Mesenchymal stem cell (in vitro differentiated cells and primary cell): Measurements from ENCODE around the gene S100B.

Experiments used
- DNase-seq: peaks from one replicate; pipeline ENCODE4 v3.0.0-alpha.2; 2013
- H2AFZ ChIP-seq: one replicate; pipeline ENCODE4 v1.6.1; 2013; ENCODE audit warnings: low read depth, mild to moderate bottlenecking, control low read depth, inconsistent platforms, low read length, moderate library complexity
- H2AK5ac ChIP-seq: 2 replicates; pipeline ENCODE4 v1.6.1; 2013; ENCODE audit warnings: low read length, moderate library complexity, mild to moderate bottlenecking, inconsistent platforms; ENCODE audit not compliant: severe bottlenecking
- H2BK120ac ChIP-seq: one replicate; pipeline ENCODE4 v1.6.1; 2013; ENCODE audit warnings: low read depth, mild to moderate bottlenecking, inconsistent platforms, low read length, moderate library complexity
- H2BK12ac ChIP-seq, 2 experiments: one replicate each; pipeline ENCODE4 v1.6.1; 2013; ENCODE audit warnings: inconsistent platforms in 2 of 2, low read length in 2 of 2, mild to moderate bottlenecking in 2 of 2, moderate library complexity in 2 of 2, control low read depth in 1 of 2
- H2BK15ac ChIP-seq: one replicate; pipeline ENCODE4 v1.6.1; 2013; ENCODE audit warnings: mild to moderate bottlenecking, low read depth, inconsistent platforms; ENCODE audit not compliant: poor library complexity, severe bottlenecking
- H2BK5ac ChIP-seq: 2 replicates; pipeline ENCODE4 v1.6.1; 2013; ENCODE audit warnings: low read depth, mild to moderate bottlenecking, low read length, control low read depth, inconsistent platforms; ENCODE audit not compliant: poor library complexity, severe bottlenecking
- H3K14ac ChIP-seq, 2 experiments: one replicate each; pipeline ENCODE4 v1.6.1; 2013; ENCODE audit warnings: inconsistent platforms in 2 of 2, low read length in 2 of 2, control low read depth in 1 of 2, mild to moderate bottlenecking in 1 of 2, moderate library complexity in 1 of 2
- H3K18ac ChIP-seq, 2 experiments: one replicate each; pipeline ENCODE4 v1.6.1; 2013; ENCODE audit warnings: inconsistent platforms in 2 of 2, low read length in 2 of 2, control low read depth in 1 of 2, low read depth in 1 of 2, mild to moderate bottlenecking in 1 of 2
- H3K23ac ChIP-seq, 2 experiments: one replicate each; pipeline ENCODE4 v1.6.1; 2013; ENCODE audit warnings: inconsistent platforms in 2 of 2, low read length in 2 of 2, mild to moderate bottlenecking in 2 of 2, moderate library complexity in 2 of 2, control low read depth in 1 of 2
- H3K27ac ChIP-seq: 2 replicates; pipeline ENCODE4 v1.5.1; 2013; ENCODE audit warnings: mild to moderate bottlenecking, moderate library complexity, low read length, control low read depth, inconsistent platforms; ENCODE audit not compliant: poor library complexity, severe bottlenecking
- H3K27me3 ChIP-seq, 2 experiments: 2 replicates each; pipeline versions ENCODE4 v1.6.1 to v1.7.0; 2013; ENCODE audit warnings: low read length in 2 of 2, mild to moderate bottlenecking in 2 of 2, moderate library complexity in 2 of 2, control low read depth in 1 of 2, inconsistent platforms in 1 of 2; ENCODE audit not compliant: control insufficient read depth in 1 of 2, insufficient read depth in 1 of 2
- H3K36me3 ChIP-seq, 2 experiments: 2 replicates each; pipeline versions ENCODE4 v1.6.1 to v1.7.0; 2013; ENCODE audit warnings: low read length in 2 of 2, control low read depth in 1 of 2, inconsistent platforms in 1 of 2, low read depth in 1 of 2, mild to moderate bottlenecking in 1 of 2; ENCODE audit not compliant: insufficient read depth in 2 of 2, control insufficient read depth in 1 of 2
- H3K4ac ChIP-seq, 2 experiments: one replicate each; pipeline ENCODE4 v1.6.1; 2013; ENCODE audit warnings: inconsistent platforms in 2 of 2, low read length in 2 of 2, mild to moderate bottlenecking in 2 of 2, moderate library complexity in 2 of 2, control low read depth in 1 of 2, low read depth in 1 of 2
- H3K4me1 ChIP-seq: 2 replicates; pipeline ENCODE4 v1.6.1; 2013; ENCODE audit warnings: low read depth, low read length, control low read depth; ENCODE audit not compliant: control insufficient read depth, insufficient read depth
- H3K4me2 ChIP-seq: 2 replicates; pipeline ENCODE4 v1.6.1; 2013; ENCODE audit warnings: low read length, mild to moderate bottlenecking, inconsistent platforms; ENCODE audit not compliant: poor library complexity, severe bottlenecking
- H3K4me3 ChIP-seq, 2 experiments: 2 replicates each; pipeline versions ENCODE4 v1.5.1 to v1.7.0; 2013; ENCODE audit warnings: low read length in 2 of 2, mild to moderate bottlenecking in 2 of 2, control low read depth in 1 of 2, low read depth in 1 of 2; ENCODE audit not compliant: insufficient read depth in 1 of 2
- H3K79me1 ChIP-seq: replicated peaks from 2 replicates; pipeline ENCODE4 v1.6.1; 2013; ENCODE audit warnings: mild to moderate bottlenecking, control low read depth, low read length, inconsistent platforms; ENCODE audit not compliant: poor library complexity, severe bottlenecking
- H3K9ac ChIP-seq: 2 replicates; pipeline ENCODE4 v1.7.0; 2013; ENCODE audit warnings: mild to moderate bottlenecking, low read length, moderate library complexity
- H3K9me3 ChIP-seq: 2 replicates; pipeline ENCODE4 v1.7.0; 2013; ENCODE audit warnings: mild to moderate bottlenecking, low read length; ENCODE audit not compliant: control insufficient read depth
- H4K8ac ChIP-seq: one replicate; pipeline ENCODE4 v1.6.1; 2013; ENCODE audit warnings: inconsistent platforms, mild to moderate bottlenecking, low read length, moderate library complexity
- H4K91ac ChIP-seq: one replicate; pipeline ENCODE4 v1.6.1; 2013; ENCODE audit warnings: mild to moderate bottlenecking, low read length, inconsistent platforms
- WGBS: methylation state at CpG from one replicate; pipeline ENCODE4 v1.1.7; 2013; ENCODE audit warnings: mixed read lengths; 5-methylcytosine and 5-hydroxymethylcytosine counted together

The S100B gene

GRCh38 chr21:46636550-46637285 is 31.8 kb upstream of the S100B start:
- no peak overlapping the region for H4K8ac ChIP-seq
- H2BK5ac ChIP-seq, result no peak overlapping the region
- H2BK15ac ChIP-seq, result no peak overlapping the region
- no peak overlapping the region for H3K18ac ChIP-seq
- H3K36me3 ChIP-seq, result peaks cover 6 to 40% of the 10 kb centered on the region in 2 experiments
- H3K27me3 ChIP-seq, result no peaks in the 10 kb centered on the region
- no peak overlapping the region for H2BK120ac ChIP-seq
- H3K9me3 ChIP-seq, result no peaks in the 10 kb centered on the region
- WGBS, result 98% methylated on average over 6 of the region's 7 CpGs
- no peak for DNase-seq
- H3K14ac ChIP-seq, result no peak overlapping the region
- no peak overlapping the region for H2AFZ ChIP-seq
- H3K79me1 ChIP-seq, result peaks cover 3% of the 10 kb centered on the region
- no peak overlapping the region for H3K27ac ChIP-seq
- H3K23ac ChIP-seq, result no peak overlapping the region
- peak overlapping the region; percentile 76 for H3K4me2 ChIP-seq
- H3K4ac ChIP-seq, result no peak overlapping the region
- H3K4me3 ChIP-seq, result peak overlapping the region in 1 of 2 experiments; percentile 99
- peaks cover 11% of the 10 kb centered on the region for H3K4me1 ChIP-seq
- H4K91ac ChIP-seq, result no peak overlapping the region
- peak overlapping the region; percentile 98 for H3K9ac ChIP-seq
- no peak overlapping the region for H2AK5ac ChIP-seq
- no peak overlapping the region for H2BK12ac ChIP-seq

- Histone ChIP-seq H2BK120ac (no peak overlapping the region), H3K27me3 (no peaks in the 10 kb centered on the region), H2BK12ac (no peak overlapping the region), H4K8ac (peak overlapping the region; percentile 94), H3K4ac (peak overlapping the region in 1 of 2 experiments; percentile 30), H3K4me1 (peaks cover 5% of the 10 kb centered on the region), H3K18ac (peak overlapping the region in 1 of 2 experiments; percentile 99), H3K4me3 (peak overlapping the region; percentile 99), H4K91ac (peak overlapping the region; percentile 99), H3K14ac (peak overlapping the region in 1 of 2 experiments; percentile 100), H2BK5ac (no peak overlapping the region), H2BK15ac (no peak overlapping the region), H3K9ac (peak overlapping the region; percentile 98), H2AK5ac (no peak overlapping the region), H3K4me2 (peak overlapping the region; percentile 76), H3K36me3 (peaks cover under 1 to 34% of the 10 kb centered on the region in 2 experiments), H2AFZ (peak overlapping the region; percentile 51), H3K9me3 (no peaks in the 10 kb centered on the region), H3K23ac (peak overlapping the region in 1 of 2 experiments; percentile 70), H3K27ac (no peak overlapping the region), H3K79me1 (no peaks in the 10 kb centered on the region)
- 21% methylated on average over 2 of the region's 8 CpGs for WGBS
- no peak for DNase-seq
Measured at GRCh38 chr21:46636181-46636512, 31.3 kb upstream of the S100B start.

- Histone ChIP-seq H3K36me3 (peaks cover 0 to 28% of the 10 kb centered on the region in 2 experiments), H3K79me1 (no peaks in the 10 kb centered on the region), H3K23ac (peak within 1 kb of the TSS in 1 of 2 experiments; percentile 77), H2BK120ac (peak within 1 kb of the TSS; percentile 89), H4K8ac (peak within 1 kb of the TSS; percentile 97), H3K27me3 (no peaks in the 10 kb centered on the region), H3K4me1 (peaks cover 5% of the 10 kb centered on the region), H3K18ac (peak within 1 kb of the TSS; percentile 99 to 100), H3K9ac (peak within 1 kb of the TSS; percentile 98), H2BK12ac (no peak within 1 kb of the TSS), H3K4me2 (peak within 1 kb of the TSS; percentile 76), H3K14ac (peak within 1 kb of the TSS in 1 of 2 experiments; percentile 100), H4K91ac (peak within 1 kb of the TSS; percentile 99), H2BK15ac (peak within 1 kb of the TSS; percentile 77), H2BK5ac (peak within 1 kb of the TSS; percentile 85), H3K4ac (peak within 1 kb of the TSS; percentile 97 to 99), H3K27ac (peak within 1 kb of the TSS; percentile 96), H3K4me3 (peak within 1 kb of the TSS; percentile 99), H2AK5ac (peak within 1 kb of the TSS; percentile 79), H3K9me3 (no peaks in the 10 kb centered on the region), H2AFZ (peak within 1 kb of the TSS; percentile 51)
- under 1% methylated on average over 90 of the region's 90 CpGs for WGBS
- DNase-seq, result peak; percentile 96
Measured at GRCh38 chr21:46635324-46636180, 30.7 kb upstream of the S100B start, which contains the start of gene PRMT2. PRMT2 (plus strand) TSS chr21:46635674; CDS start chr21:46636952, 1,278 bp downstream.

GRCh38 chr21:46634966-46635323 is 30.1 kb upstream of the S100B start:
- no peak overlapping the region for H2AK5ac ChIP-seq
- H3K4me1 ChIP-seq, result peaks cover 5% of the 10 kb centered on the region
- H3K18ac ChIP-seq, result peak overlapping the region; percentile 71 to 77
- H3K4me2 ChIP-seq, result peak overlapping the region; percentile 66
- H4K91ac ChIP-seq, result peak overlapping the region; percentile 85
- no peak overlapping the region for H3K14ac ChIP-seq
- H3K4ac ChIP-seq, result peak overlapping the region in 1 of 2 experiments; percentile 54
- no peaks in the 10 kb centered on the region for H3K9me3 ChIP-seq
- peak overlapping the region; percentile 74 for H2BK5ac ChIP-seq
- peak overlapping the region; percentile 58 to 99 for H3K4me3 ChIP-seq
- no peak overlapping the region for H2BK12ac ChIP-seq
- peak overlapping the region; percentile 93 for H3K27ac ChIP-seq
- H3K23ac ChIP-seq, result no peak overlapping the region
- peak overlapping the region; percentile 98 for H3K9ac ChIP-seq
- DNase-seq, result peak; percentile 91
- H2BK120ac ChIP-seq, result peak overlapping the region; percentile 89
- H3K27me3 ChIP-seq, result no peaks in the 10 kb centered on the region
- 8% methylated on average over 10 of the region's 14 CpGs for WGBS
- no peaks in the 10 kb centered on the region for H3K79me1 ChIP-seq
- H2BK15ac ChIP-seq, result peak overlapping the region; percentile 77
- H4K8ac ChIP-seq, result peak overlapping the region; percentile 97
- peaks cover 0 to 26% of the 10 kb centered on the region in 2 experiments for H3K36me3 ChIP-seq
- H2AFZ ChIP-seq, result no peak overlapping the region
